ENCODE measurements around the gene NUAK1. TPM values are rescaled to one million over a fixed set of nuclear protein-coding genes. Genes with fewer than 3 reads are reported as not detected.

NUAK1 gene
- total RNA-seq, 4 donors from 2014 or later, result 22.6 to 44.3 (median 38.4) TPM

GRCh38 chr12:106025129-106025528 lies 113.6 kb downstream of the NUAK1 start:
- TF ChIP-seq POLR2AphosphoS5 (IDR thresholded peaks at IDR 0.05) (no peak), EP300 (IDR thresholded peaks at IDR 0.05) (no peak), POLR2A (IDR thresholded peaks at IDR 0.05) (no peak), CTCF (IDR thresholded peaks at IDR 0.05) (no peak)
- WGBS, result 100% methylated on average over 2 of the region's 2 CpGs
- no peak overlapping the region for H3K4me3 ChIP-seq
- H3K27ac ChIP-seq, result no peak overlapping the region
- H3K4me1 ChIP-seq, result peaks cover 2% of the 10 kb centered on the region
- no peaks in the 10 kb centered on the region for H3K27me3 ChIP-seq
- no peak for DNase-seq (ENCODE audit: low spot score in 2 of 2)
- H3K9me3 ChIP-seq, result no peaks in the 10 kb centered on the region
- H3K36me3 ChIP-seq, result no peaks in the 10 kb centered on the region

- no peaks in the 10 kb centered on the region for H3K36me3 ChIP-seq
- H3K4me3 ChIP-seq, result no peak overlapping the region
- H3K27me3 ChIP-seq, result no peaks in the 10 kb centered on the region
- TF ChIP-seq POLR2AphosphoS5 (IDR thresholded peaks at IDR 0.05) (no peak), CTCF (IDR thresholded peaks at IDR 0.05) (no peak), EP300 (IDR thresholded peaks at IDR 0.05) (no peak), POLR2A (IDR thresholded peaks at IDR 0.05) (no peak)
- no peak for DNase-seq (ENCODE audit: low spot score in 2 of 2)
- H3K27ac ChIP-seq, result no peak overlapping the region
- no peaks in the 10 kb centered on the region for H3K4me1 ChIP-seq
- WGBS, result 91% methylated on average over 2 of the region's 2 CpGs
- H3K9me3 ChIP-seq, result no peaks in the 10 kb centered on the region
These were observed 115.7 kb downstream of the NUAK1 start for GRCh38 chr12:106023039-106023438.

GRCh38 chr12:106022568-106023012 lies 116.2 kb downstream of the NUAK1 start:
- TF ChIP-seq EP300 (IDR thresholded peaks at IDR 0.05) (no peak), POLR2AphosphoS5 (IDR thresholded peaks at IDR 0.05) (no peak), POLR2A (IDR thresholded peaks at IDR 0.05) (no peak), CTCF (IDR thresholded peaks at IDR 0.05) (no peak)
- WGBS, result 74% methylated on average over 5 of the region's 5 CpGs

GRCh38 chr12:106021516-106021915 lies 117.2 kb downstream of the NUAK1 start:
- no peak overlapping the region for H3K27ac ChIP-seq
- WGBS, result 78% methylated on average over 5 of the region's 5 CpGs
- no peak for DNase-seq (ENCODE audit: low spot score in 2 of 2)
- H3K27me3 ChIP-seq, result no peaks in the 10 kb centered on the region
- H3K36me3 ChIP-seq, result no peaks in the 10 kb centered on the region
- no peaks in the 10 kb centered on the region for H3K9me3 ChIP-seq
- no peak for TF ChIP-seq EP300 (IDR thresholded peaks at IDR 0.05)
- H3K4me1 ChIP-seq, result no peaks in the 10 kb centered on the region
- no peak overlapping the region for H3K4me3 ChIP-seq

More at GRCh38 chr12:106022568-106023012, 116.2 kb downstream of the NUAK1 start:
- Histone ChIP-seq H3K4me1 (no peaks in the 10 kb centered on the region), H3K4me3 (no peak overlapping the region), H3K9me3 (no peaks in the 10 kb centered on the region), H3K27ac (no peak overlapping the region), H3K36me3 (no peaks in the 10 kb centered on the region), H3K27me3 (no peaks in the 10 kb centered on the region)
- no peak for DNase-seq (ENCODE audit: low spot score in 2 of 2)

- TF ChIP-seq CTCF (IDR thresholded peaks at IDR 0.05), result no peak
- no peak for TF ChIP-seq EP300 (IDR thresholded peaks at IDR 0.05)
- TF ChIP-seq POLR2AphosphoS5 (IDR thresholded peaks at IDR 0.05), result no peak
- TF ChIP-seq POLR2A (IDR thresholded peaks at IDR 0.05), result no peak
- no peak for DNase-seq (ENCODE audit: low spot score in 2 of 2)
- no peaks in the 10 kb centered on the region for H3K9me3 ChIP-seq
- H3K4me1 ChIP-seq, result no peaks in the 10 kb centered on the region
- H3K4me3 ChIP-seq, result no peak overlapping the region
- H3K27me3 ChIP-seq, result no peaks in the 10 kb centered on the region
- H3K27ac ChIP-seq, result no peak overlapping the region
- WGBS, result 86% methylated on average over 3 of the region's 3 CpGs
- no peaks in the 10 kb centered on the region for H3K36me3 ChIP-seq
These were observed 118.0 kb downstream of the NUAK1 start for GRCh38 chr12:106020736-106021135.

- no peak overlapping the region for H3K27ac ChIP-seq
- no peaks in the 10 kb centered on the region for H3K27me3 ChIP-seq
- no peak for DNase-seq (ENCODE audit: low spot score in 2 of 2)
- no peak for TF ChIP-seq CTCF (IDR thresholded peaks at IDR 0.05)
- TF ChIP-seq POLR2AphosphoS5 (IDR thresholded peaks at IDR 0.05), result no peak
- no peak for TF ChIP-seq EP300 (IDR thresholded peaks at IDR 0.05)
- no peak for TF ChIP-seq POLR2A (IDR thresholded peaks at IDR 0.05)
- no peak overlapping the region for H3K4me3 ChIP-seq
- 70% methylated on average over 2 of the region's 2 CpGs for WGBS
- H3K36me3 ChIP-seq, result no peaks in the 10 kb centered on the region
- H3K4me1 ChIP-seq, result no peaks in the 10 kb centered on the region
- no peaks in the 10 kb centered on the region for H3K9me3 ChIP-seq
These were observed 119.6 kb downstream of the NUAK1 start for GRCh38 chr12:106019144-106019543.
